Measurements from ENCODE around the gene DEPDC1B.
"Not testable (repeated sequence)": the region's sequence is repeated elsewhere in the genome, so short reads cannot be mapped to it uniquely, and the experiment has no call there.

Gene DEPDC1B

GRCh38 chr5:60586307-60586901, 113.6 kb downstream of the DEPDC1B start:
- DNase-seq (ENCODE audit: low read depth in 1 of 2, low spot score in 1 of 2): no peak

GRCh38 chr5:60585618-60586017, 114.3 kb downstream of the DEPDC1B start:
- DNase-seq (ENCODE audit: low read depth in 1 of 2, low spot score in 1 of 2): no peak

DNA sequence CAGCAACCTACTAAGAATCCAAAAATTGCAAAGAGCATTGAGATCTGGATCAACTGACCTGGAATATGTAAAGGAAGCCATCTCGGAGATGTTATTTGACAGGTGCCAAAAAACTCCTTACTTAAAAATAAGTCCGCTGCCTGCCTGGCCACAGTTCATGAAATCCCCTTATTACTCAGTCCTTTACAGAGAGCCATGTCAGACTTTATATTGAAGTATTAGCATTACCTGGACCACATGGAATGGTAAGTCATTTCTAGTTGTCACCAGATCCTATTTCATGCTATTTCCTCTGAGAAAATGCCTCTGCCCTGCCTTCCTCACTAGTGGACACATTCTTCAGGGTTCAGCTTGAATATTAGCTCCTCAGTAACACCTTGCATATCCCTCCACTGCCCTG, 115.7 kb downstream of the DEPDC1B start:
- no peak for DNase-seq (ENCODE audit: low read depth in 1 of 2, low spot score in 1 of 2)

DNA sequence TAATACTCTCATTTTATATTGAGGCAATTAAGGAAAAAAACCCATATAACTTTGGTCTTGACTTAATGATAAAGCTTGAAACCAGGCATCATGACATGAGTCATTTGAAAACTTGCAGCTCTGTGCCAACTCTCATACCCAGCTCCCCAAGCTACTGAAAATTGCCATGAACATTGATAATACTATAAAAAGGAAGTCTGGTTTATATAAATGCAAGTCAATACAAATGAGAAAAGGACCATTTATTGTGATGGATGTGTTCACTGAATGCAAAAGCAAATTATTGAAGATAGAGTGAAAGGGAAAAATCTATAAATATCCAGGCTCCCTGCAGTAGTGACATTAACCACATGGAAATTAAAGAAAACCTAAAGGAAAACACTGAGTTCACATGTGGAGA, 116.3 kb downstream of the DEPDC1B start:
- no peak for DNase-seq (ENCODE audit: low read depth in 1 of 2, low spot score in 1 of 2)

GRCh38 chr5:60578315-60578714, 121.7 kb downstream of the DEPDC1B start:
- no peak for DNase-seq (ENCODE audit: low read depth in 1 of 2, low spot score in 1 of 2)

DNA sequence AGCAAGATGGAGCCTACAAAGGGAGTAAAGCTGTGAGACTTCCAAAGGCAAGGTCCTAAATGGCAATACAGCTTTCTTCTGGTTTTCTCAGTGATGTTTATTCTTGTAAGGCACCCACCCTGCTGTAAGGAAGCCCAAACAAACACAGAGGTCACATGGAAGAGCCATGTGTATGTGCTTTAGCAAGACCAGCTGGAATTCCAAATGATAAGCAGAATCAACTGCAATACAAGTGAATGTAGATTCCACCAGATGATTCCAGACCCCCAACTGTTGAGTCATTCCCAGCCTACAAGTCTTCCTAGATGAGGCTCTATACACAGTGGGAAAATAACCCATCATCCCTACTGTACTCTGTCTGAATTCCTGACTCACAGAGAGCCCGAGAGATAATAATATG, 122.8 kb downstream of the DEPDC1B start:
- DNase-seq (ENCODE audit: low read depth in 1 of 2, low spot score in 1 of 2): no peak

- no peak for DNase-seq (ENCODE audit: low read depth in 1 of 2, low spot score in 1 of 2)
Measured at GRCh38 chr5:60576425-60576824, 123.5 kb downstream of the DEPDC1B start.

GRCh38 chr5:60568646-60569045, 131.3 kb downstream of the DEPDC1B start:
- DNase-seq (ENCODE audit: low read depth in 1 of 2, low spot score in 1 of 2): no peak

GRCh38 chr5:60563696-60564324, 136.2 kb downstream of the DEPDC1B start:
- no peak for DNase-seq (ENCODE audit: low read depth in 1 of 2, low spot score in 1 of 2)

- DNase-seq (ENCODE audit: low read depth in 1 of 2, low spot score in 1 of 2): not testable (repeated sequence)
Measured at GRCh38 chr5:60553291-60553690, 146.7 kb downstream of the DEPDC1B start.

DNA sequence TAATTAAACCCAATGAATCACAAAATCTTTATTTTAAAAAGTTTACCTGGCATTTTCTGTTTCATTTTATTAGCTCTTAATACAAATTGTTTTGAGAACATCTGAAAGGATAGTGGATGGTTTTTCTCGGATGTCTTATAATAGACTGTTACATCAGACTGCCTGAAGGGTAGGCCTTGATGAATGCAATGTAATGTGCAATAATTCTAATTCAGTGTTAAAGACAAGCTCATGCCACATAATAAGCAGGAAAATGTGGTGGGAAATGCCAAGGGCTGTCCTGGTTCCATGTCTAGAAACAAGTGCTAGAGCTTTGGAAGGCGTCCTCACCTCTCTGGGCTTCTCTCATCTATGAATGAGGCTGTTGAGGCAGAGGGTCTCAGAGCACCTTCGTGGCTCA, 148.1 kb downstream of the DEPDC1B start:
- DNase-seq (ENCODE audit: low read depth in 1 of 2, low spot score in 1 of 2): no peak

DNA sequence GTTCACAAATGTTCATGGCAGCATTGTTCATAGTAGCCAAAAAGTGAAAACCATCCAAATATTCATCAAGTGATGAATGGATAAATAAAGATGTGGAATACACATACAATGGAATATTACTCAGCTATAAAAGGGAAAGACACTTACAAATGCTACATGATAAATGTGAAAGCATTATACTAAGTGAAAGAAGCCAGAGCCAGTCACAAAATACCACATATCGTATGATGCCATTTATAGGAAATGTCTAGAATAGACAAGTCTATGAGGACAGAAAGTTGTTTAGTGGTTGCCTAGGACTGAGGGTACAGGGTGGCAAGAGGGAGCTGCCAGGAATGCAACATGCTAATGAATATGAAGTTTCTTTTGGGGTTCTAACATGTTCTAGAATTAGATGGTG, 148.7 kb downstream of the DEPDC1B start:
- no peak for DNase-seq (ENCODE audit: low read depth in 1 of 2, low spot score in 1 of 2)

GRCh38 chr5:60550311-60550710, 149.7 kb downstream of the DEPDC1B start:
- no peak for DNase-seq (ENCODE audit: low read depth in 1 of 2, low spot score in 1 of 2)

- no peak for DNase-seq (ENCODE audit: low read depth in 1 of 2, low spot score in 1 of 2)
Measured at GRCh38 chr5:60549841-60550240, 150.1 kb downstream of the DEPDC1B start.
